NCI-H2196 (cell line): Measurements from ENCODE around the gene NECTIN1.
"Not testable (repeated sequence)": the region's sequence is repeated elsewhere in the genome, so short reads cannot be mapped to it uniquely, and the experiment has no call there.

Experiments used
- DNase-seq: peaks from one replicate; lab custom pipeline; 2025; ENCODE audit not compliant: unreplicated experiment; lab: John Stamatoyannopoulos, UW

The NECTIN1 gene

GRCh38 chr11:119623682-119624081, 105.3 kb downstream of the NECTIN1 start:
- no peak for DNase-seq

GRCh38 chr11:119622454-119623143, 106.4 kb downstream of the NECTIN1 start:
- DNase-seq = no peak

GRCh38 chr11:119619665-119620064, 109.3 kb downstream of the NECTIN1 start:
- no peak for DNase-seq

GRCh38 chr11:119618208-119618909, 110.6 kb downstream of the NECTIN1 start:
- DNase-seq = no peak

- no peak for DNase-seq
Measured at GRCh38 chr11:119617340-119617713, 111.7 kb downstream of the NECTIN1 start.

GRCh38 chr11:119616586-119617339, 112.2 kb downstream of the NECTIN1 start:
- no peak for DNase-seq

- DNase-seq = no peak
Measured at GRCh38 chr11:119615882-119616196, 113.2 kb downstream of the NECTIN1 start.

GRCh38 chr11:119615003-119615881, 113.8 kb downstream of the NECTIN1 start:
- DNase-seq = no peak

- no peak for DNase-seq
Measured at GRCh38 chr11:119614222-119615002, 114.6 kb downstream of the NECTIN1 start.

GRCh38 chr11:119612814-119613213, 116.2 kb downstream of the NECTIN1 start:
- no peak for DNase-seq

- DNase-seq = no peak
Measured at GRCh38 chr11:119610836-119611426, 118.1 kb downstream of the NECTIN1 start.

GRCh38 chr11:119608781-119609180, 120.2 kb downstream of the NECTIN1 start:
- no peak for DNase-seq

- no peak for DNase-seq
Measured at GRCh38 chr11:119608201-119608600, 120.8 kb downstream of the NECTIN1 start.

GRCh38 chr11:119607726-119608125, 121.3 kb downstream of the NECTIN1 start:
- DNase-seq = no peak

GRCh38 chr11:119605137-119605665, 123.8 kb downstream of the NECTIN1 start:
- DNase-seq = no peak

GRCh38 chr11:119602745-119603373, 126.1 kb downstream of the NECTIN1 start:
- no peak for DNase-seq

GRCh38 chr11:119599864-119600541, 129.0 kb downstream of the NECTIN1 start:
- DNase-seq = no peak

- DNase-seq = not testable (repeated sequence)
Measured at GRCh38 chr11:119595941-119596340, 133.1 kb downstream of the NECTIN1 start.
